Subcutaneous adipose tissue (tissue), 4 donors: Measurements from ENCODE around the gene ZNF544. TPM values are rescaled to one million over a fixed set of nuclear protein-coding genes. Genes with fewer than 3 reads are reported as not detected.

Experiments
- CTCF ChIP-seq: fragments of 450-650 bp; IDR thresholded peaks from one replicate; pipeline ENCODE4 v1.5.1; 2016; ENCODE audit warnings: low read depth, mild to moderate bottlenecking, control low read depth, antibody characterized with exemption, moderate library complexity
- total RNA-seq, 4 donors: library from RNA; depleted of rRNA; stranded (reverse); fragments of >200 nt; gene quantifications; one replicate each; pipeline ENCODE4 v1.1.0, GENCODE V29; 2016

Gene ZNF544
- total RNA-seq, 4 donors from 2014 or later = 8.7 to 19.6 (median 13.9) TPM

DNA sequence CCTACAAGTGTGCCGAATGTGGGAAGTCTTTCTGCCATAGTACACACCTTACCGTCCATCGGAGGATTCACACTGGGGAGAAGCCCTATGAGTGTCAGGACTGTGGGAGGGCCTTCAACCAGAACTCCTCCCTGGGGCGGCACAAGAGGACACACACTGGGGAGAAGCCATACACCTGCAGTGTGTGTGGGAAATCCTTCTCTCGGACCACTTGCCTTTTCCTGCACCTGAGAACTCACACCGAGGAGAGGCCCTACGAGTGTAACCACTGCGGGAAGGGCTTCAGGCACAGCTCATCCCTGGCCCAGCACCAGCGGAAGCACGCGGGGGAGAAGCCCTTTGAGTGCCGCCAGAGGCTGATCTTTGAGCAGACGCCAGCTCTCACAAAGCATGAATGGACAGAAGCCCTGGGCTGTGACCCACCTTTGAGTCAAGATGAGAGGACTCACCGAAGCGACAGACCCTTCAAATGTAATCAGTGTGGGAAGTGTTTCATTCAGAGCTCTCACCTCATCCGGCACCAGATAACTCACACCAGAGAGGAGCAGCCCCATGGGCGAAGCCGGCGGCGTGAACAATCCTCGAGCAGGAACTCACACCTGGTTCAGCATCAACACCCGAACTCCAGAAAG lies 66.1 kb downstream of the ZNF544 start:
- no peak for TF ChIP-seq CTCF

- no peak for TF ChIP-seq CTCF
Observed at GRCh38 chr19:58296104-58296503, 67.4 kb downstream of the ZNF544 start.

- no peak for TF ChIP-seq CTCF
Observed at GRCh38 chr19:58300620-58301019, 71.9 kb downstream of the ZNF544 start.

- TF ChIP-seq CTCF = no peak
Observed at GRCh38 chr19:58304255-58304654, 75.5 kb downstream of the ZNF544 start.

DNA sequence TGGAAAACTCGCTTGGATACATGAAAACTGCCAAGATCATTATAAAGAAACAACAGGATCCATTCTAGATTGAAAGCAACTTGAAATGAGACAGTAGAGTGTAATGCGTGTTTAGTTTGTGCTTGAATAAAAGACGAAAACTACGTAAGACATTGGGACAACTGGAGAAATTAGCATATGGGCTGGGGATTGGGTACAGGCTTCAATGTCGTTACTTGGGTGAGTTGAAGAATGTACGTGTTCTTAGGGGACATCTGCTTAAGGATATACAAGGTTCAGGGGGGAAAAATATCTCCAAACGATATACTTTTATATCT lies 76.0 kb downstream of the ZNF544 start:
- no peak for TF ChIP-seq CTCF

DNA sequence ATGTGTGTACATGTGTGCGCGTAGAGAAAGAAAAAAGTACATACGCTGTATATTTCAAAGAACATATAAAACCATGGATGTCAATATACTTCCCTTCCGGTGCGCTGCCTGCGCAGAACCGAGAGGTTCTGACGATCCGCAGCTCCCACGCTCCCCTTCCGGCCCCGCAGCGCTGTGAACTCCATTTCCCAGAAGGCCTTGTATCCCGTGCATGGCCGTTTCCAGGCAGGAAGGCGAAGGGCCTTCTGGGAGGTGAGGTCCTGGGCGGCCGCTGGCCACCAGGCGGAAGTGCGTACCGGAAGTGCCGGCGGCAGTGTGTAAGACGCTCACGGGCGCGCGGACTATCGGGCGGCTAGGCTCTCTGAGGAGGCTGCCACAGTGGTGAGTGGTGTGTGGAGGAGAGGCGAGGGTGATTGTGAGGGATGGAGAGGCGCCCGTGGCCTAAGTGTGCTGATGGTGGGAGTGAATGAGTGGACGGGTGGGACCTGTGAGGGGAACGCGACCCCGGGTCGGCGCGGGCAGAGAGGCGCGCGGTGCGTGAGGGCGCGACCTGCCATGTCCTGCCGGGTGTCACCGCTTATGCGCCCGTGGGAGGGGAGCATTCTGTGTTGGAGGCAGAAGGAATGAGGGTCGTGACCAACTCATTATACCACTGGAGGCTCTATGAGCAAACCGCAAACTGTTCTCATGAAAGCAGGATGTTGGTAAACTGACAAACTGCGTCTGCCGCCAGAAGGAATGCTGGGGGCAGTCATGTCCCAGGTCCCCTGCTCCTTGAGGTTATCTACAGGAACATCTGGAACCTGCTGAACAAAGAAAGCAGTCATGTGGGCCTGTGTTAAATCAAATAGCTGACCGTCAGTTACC lies 76.6 kb downstream of the ZNF544 start, which contains the start of gene ERVK3-1:
Gene ERVK3-1, plus strand, starts transcription at position 313 of the 867 bp plus-strand sequence. CDS start 6,792 bp downstream, outside the sequence.
- TF ChIP-seq CTCF = no peak

DNA sequence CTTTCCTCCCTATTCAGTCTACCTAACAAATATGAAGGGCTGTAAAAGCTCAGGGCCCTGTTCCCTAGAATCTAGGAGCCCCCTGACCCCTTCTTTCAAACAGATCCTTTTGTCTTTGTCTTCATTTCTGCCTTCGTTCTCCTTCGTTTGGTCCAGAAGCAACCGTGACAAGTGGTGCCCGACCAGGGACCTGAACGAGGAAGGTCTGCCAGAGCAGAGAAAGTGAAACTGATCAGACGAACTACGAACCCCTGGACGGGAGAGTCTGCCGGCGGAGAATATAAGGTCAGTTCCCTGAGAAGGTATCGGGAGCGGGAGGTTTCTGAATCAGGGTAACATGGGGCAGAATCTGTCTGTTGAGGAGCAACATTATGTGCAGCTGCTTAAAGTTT lies 77.2 kb downstream of the ZNF544 start:
- TF ChIP-seq CTCF = no peak
